ENCODE data around the gene MBNL1.
"Not testable (repeated sequence)": the region's sequence is repeated elsewhere in the genome, so short reads cannot be mapped to it uniquely, and the experiment has no call there.

The MBNL1 gene

GRCh38 chr3:152440243-152440642 lies 171.5 kb downstream of the MBNL1 start:
- DNase-seq; in situ Hi-C loops (cut with HindIII; ENCODE audit: low pct_ligation_motif_present, low pct_unique_long_range_greater_than_20kb, low sequenced_read_pairs): not testable (repeated sequence)

DNA sequence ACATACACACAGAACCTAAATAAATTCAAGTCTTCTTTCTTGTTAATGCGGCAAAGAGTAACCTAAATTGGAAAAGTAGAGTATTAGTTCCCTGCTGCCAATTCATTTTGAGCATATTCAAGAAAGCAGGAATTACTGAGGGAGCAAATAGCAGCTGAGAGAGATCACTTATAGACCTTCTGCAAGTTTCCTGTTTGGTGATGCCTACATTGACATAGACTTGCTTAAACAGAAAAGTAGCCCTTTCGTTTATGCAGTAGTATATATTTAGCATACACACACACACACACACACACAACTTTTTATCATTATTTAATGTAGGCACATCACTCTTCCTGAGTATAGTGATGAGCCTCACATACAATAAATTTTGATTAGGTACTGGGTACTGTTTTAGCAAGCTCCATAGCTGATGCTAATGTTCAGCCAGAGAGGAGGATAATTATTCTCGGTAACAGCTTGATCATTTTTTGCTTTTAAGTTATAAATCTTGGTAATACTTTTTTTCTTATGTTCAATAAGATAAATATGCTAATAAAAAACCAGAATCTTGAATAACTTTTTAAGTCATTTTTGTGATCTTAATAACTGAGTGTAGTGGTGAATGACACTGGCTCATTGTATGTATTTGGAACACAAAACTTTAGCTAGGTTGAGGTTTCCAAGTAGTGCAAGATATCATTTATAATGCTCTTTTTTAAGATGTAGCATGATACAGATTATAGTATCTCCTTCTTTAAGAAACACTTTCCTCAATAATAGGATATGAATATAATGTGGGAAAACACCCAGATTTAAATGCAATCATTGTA lies 174.7 kb downstream of the MBNL1 start:
- peak; percentile 7 for DNase-seq
- in situ Hi-C loops (cut with HindIII; ENCODE audit: low pct_ligation_motif_present, low pct_unique_long_range_greater_than_20kb, low sequenced_read_pairs), result no loop called here

DNA sequence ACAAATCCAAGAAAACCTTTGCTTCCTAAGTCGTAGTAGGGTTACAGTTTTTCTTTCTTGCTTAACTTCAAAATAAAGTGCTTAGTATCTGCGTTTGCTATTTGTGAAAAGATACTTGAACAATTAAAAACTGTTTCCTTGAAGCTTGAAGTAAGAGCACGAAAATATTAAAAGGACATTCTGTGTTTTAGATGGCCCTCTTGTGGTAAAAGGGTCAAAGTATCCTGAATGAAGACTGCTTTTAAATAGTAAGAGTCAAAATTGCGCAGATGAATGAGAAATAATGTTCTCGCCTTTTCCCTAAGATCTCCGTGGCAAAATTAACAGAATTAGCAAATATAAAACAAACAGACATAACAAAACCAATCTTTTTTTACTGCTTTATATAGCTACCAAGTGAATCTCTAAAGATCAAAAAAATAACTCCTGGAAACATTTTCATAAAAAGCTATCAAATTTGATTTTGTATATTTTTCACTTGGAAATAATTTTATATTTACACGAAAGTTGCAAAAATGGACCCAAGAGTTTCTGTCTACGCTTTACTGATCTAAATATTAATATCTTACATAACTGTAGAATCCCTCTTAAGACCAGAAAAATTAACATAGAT lies 175.4 kb downstream of the MBNL1 start:
- peak; percentile 71 for DNase-seq
- in situ Hi-C loops (cut with HindIII; ENCODE audit: low pct_ligation_motif_present, low pct_unique_long_range_greater_than_20kb, low sequenced_read_pairs), result no loop called here

DNA sequence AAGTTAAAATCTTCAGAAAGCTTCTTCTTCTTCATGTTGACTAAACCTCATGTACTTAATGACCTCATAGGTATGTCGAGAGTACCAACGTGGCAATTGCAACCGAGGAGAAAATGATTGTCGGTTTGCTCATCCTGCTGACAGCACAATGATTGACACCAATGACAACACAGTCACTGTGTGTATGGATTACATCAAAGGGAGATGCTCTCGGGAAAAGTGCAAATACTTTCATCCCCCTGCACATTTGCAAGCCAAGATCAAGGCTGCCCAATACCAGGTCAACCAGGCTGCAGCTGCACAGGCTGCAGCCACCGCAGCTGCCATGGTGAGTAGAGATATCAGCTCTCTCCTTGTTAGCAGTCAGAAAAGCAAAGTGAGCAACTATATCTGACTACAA lies 176.5 kb downstream of the MBNL1 start:
- no peak for DNase-seq
- in situ Hi-C loops (cut with HindIII; ENCODE audit: low pct_ligation_motif_present, low pct_unique_long_range_greater_than_20kb, low sequenced_read_pairs), result no loop called here

DNA sequence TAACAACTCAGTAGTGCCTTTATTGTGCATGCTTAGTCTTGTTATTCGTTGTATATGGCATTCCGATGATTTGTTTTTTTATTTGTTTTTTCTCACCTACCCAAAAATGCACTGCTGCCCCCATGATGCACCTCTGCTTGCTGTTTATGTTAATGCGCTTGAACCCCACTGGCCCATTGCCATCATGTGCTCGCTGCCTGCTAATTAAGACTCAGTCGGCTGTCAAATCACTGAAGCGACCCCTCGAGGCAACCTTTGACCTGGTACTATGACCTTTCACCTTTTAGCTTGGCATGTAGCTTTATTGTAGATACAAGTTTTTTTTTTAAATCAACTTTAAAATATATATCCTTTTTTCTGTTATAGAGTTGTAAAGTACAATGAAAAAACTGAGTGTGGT lies 177.8 kb downstream of the MBNL1 start:
- in situ Hi-C loops (cut with HindIII; ENCODE audit: low pct_ligation_motif_present, low pct_unique_long_range_greater_than_20kb, low sequenced_read_pairs), result no loop called here

DNA sequence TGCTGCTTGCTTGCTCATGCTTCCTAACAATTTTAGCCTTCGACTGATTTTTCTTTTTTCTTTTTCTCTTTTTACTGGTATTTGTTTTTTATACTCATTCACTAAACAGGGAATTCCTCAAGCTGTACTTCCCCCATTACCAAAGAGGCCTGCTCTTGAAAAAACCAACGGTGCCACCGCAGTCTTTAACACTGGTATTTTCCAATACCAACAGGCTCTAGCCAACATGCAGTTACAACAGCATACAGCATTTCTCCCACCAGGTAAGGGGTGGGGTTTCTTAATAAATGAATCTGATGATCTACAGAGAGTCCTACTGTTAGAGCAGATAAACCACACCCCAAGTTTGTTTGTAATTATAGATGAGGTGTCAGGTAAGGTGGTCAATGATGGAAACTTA lies 178.8 kb downstream of the MBNL1 start:
- DNase-seq, result no peak
- in situ Hi-C loops (cut with HindIII; ENCODE audit: low pct_ligation_motif_present, low pct_unique_long_range_greater_than_20kb, low sequenced_read_pairs), result no loop called here

More for the DNA sequence above, 177.8 kb downstream of the MBNL1 start:
- DNase-seq, result no peak

DNA sequence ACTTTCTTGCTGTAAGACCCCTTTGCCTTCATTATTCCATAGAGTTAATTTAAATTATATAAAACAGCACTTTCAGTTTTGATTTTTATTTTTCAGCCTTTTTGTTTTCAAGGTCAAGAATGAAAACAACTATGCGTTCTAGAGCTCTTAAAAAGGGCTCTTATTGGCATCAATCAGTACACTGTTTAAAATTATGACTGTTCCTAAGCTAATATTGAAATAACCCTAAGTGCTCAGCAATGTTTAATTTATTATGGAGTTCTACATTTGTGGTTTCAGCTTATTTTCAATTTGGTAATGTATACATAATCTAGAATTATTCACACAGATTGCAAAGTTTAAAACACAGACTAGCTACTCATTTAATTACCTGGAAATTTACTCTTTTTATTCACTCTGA lies 179.4 kb downstream of the MBNL1 start:
- in situ Hi-C loops (cut with HindIII; ENCODE audit: low pct_ligation_motif_present, low pct_unique_long_range_greater_than_20kb, low sequenced_read_pairs), result no loop called here
- no peak for DNase-seq

GRCh38 chr3:152452318-152452717 lies 183.6 kb downstream of the MBNL1 start:
- peak; percentile 2 for DNase-seq
- in situ Hi-C loops (cut with HindIII; ENCODE audit: low pct_ligation_motif_present, low pct_unique_long_range_greater_than_20kb, low sequenced_read_pairs), result no loop called here

GRCh38 chr3:152454076-152454875 lies 185.5 kb downstream of the MBNL1 start:
- in situ Hi-C loops (cut with HindIII; ENCODE audit: low pct_ligation_motif_present, low pct_unique_long_range_greater_than_20kb, low sequenced_read_pairs), result no loop called here

DNA sequence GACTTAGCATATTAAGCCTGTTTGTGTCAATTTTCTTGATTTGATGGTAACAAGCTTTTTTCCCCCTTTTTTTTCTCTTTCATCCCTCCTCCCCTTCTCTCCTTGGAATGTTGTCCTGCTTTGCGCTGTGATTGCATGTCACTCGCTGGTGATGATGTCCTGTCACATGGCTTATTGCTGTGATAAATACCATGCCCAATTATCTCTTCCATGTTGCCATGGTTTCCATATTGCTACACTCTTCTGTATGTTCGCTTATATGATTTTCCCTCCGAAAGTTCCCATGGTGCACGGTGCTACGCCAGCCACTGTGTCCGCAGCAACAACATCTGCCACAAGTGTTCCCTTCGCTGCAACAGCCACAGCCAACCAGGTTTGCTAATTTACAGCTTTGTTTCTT lies 187.3 kb downstream of the MBNL1 start:
- in situ Hi-C loops (cut with HindIII; ENCODE audit: low pct_ligation_motif_present, low pct_unique_long_range_greater_than_20kb, low sequenced_read_pairs), result no loop called here
- no peak for DNase-seq

More at GRCh38 chr3:152454076-152454875, 185.5 kb downstream of the MBNL1 start:
- DNase-seq, result no peak

DNA sequence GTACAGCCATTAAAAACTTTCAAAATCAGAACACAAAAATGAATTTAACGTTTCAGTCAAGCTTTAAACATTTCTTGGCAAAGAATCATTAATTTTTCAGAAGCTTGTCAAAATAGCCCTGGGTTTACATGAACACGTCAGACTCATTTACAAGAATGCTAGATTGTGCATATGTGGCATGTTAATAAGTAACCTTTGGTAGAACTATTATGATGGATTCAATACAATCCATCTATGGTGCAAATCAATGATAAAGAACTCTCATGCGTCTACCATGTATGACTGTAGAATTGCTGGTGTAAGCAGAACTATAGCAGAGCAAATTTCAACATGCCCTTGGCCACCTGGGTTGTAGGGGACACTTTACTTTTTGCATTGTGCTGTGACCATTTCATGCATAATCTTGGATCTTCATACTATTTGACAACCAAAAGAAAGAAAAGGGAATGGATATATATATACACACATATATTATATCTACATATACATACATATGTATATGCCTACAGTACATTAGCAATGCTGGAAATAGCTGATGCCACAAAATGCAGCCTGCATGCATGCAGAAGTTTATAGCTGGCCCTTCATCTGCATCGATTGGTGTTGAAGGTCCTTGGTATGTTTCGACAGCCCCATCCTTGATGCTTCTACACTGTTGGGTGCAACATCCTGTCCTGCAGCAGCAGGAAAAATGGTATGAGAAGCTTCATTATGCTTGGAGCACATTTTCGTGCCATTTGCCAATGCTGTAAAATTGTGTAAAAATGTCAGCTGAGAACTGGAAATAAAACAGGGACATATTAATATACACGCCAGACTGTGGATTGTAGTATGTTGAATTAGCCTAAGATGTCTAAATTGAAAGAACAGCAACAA lies 189.0 kb downstream of the MBNL1 start:
- in situ Hi-C loops (cut with HindIII; ENCODE audit: low pct_ligation_motif_present, low pct_unique_long_range_greater_than_20kb, low sequenced_read_pairs), result no loop called here
- no peak for DNase-seq

DNA sequence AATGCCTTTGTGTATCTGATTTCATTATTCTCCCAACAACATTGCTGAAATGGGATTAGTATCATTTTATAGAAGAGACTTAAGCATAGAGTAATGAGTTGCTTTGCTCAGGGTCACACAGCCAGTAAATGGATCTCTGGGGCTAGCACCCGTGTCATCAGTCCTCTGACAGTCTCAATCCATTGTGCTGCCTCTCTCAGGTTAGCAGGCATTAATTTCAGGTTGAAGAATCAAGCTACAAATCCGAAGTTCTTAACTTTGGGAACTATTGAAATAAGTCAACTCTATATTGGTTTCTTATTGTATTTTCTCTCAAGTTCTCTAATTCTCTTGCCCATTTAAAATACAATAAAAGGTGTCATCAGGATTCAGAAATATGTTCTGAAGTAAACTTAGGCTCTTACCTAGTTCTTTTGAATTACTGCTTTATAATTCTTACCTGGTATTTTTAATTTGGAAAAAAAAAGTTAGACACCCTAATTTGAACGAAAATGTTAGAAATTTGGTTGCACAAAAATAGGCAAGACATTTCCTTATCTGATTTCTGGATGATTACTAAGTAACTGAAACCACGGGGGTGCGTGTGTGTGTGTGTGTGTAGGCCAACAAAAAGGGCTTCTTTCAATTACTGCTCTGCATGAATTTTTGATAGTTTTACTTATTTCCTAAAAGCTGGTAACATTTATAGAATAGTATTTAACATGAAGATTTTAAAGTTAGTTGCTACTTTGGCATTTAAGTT lies 189.8 kb downstream of the MBNL1 start:
- no peak for DNase-seq
- in situ Hi-C loops (cut with HindIII; ENCODE audit: low pct_ligation_motif_present, low pct_unique_long_range_greater_than_20kb, low sequenced_read_pairs), result no loop called here

DNA sequence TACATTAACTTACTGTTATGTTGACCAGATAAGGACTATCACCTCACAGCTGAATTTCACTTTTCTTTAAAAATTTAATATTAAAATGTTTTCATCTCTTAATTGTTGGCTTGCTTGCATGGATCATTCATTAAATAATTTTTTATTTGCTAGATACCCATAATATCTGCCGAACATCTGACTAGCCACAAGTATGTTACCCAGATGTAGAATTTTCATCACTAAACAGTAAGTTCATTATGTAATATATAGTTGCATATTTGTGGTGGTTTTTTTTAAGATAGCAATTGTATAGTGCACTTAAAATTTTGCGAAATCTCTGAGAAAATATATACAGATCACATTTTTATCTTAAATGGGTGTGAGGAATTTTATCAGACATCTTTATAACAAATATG lies 190.4 kb downstream of the MBNL1 start:
- no peak for DNase-seq
- in situ Hi-C loops (cut with HindIII; ENCODE audit: low pct_ligation_motif_present, low pct_unique_long_range_greater_than_20kb, low sequenced_read_pairs), result no loop called here

- in situ Hi-C loops (cut with HindIII; ENCODE audit: low pct_ligation_motif_present, low pct_unique_long_range_greater_than_20kb, low sequenced_read_pairs), result no loop called here
- no peak for DNase-seq
These were observed 190.8 kb downstream of the MBNL1 start for GRCh38 chr3:152459572-152459971.

GRCh38 chr3:152460936-152461335 lies 192.2 kb downstream of the MBNL1 start:
- in situ Hi-C loops (cut with HindIII; ENCODE audit: low pct_ligation_motif_present, low pct_unique_long_range_greater_than_20kb, low sequenced_read_pairs), result no loop called here
- no peak for DNase-seq

GRCh38 chr3:152461460-152461859 lies 192.7 kb downstream of the MBNL1 start:
- in situ Hi-C loops (cut with HindIII; ENCODE audit: low pct_ligation_motif_present, low pct_unique_long_range_greater_than_20kb, low sequenced_read_pairs), result no loop called here
- DNase-seq, result no peak

DNA sequence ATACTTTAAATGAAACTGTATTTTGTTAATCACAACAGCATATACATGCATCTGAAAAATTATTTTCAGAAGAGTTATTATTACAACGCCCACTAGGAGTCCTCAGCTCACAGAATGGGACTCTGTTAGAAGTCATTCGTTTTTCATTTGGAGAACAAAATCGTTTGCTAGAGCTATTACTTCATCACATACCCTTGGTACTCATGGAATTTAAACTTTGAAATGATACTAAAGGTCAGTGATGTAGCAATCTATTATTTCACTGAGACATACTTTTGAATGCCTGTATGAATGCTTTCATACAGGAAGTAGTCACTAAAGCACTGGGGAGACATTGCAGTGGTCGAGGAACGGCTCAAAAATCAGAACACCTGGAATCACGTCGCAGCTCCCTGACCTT lies 198.1 kb downstream of the MBNL1 start:
- in situ Hi-C loops (cut with HindIII; ENCODE audit: low pct_ligation_motif_present, low pct_unique_long_range_greater_than_20kb, low sequenced_read_pairs), result no loop called here
- DNase-seq, result peak; percentile 17

All from ACHN (cell line).